Nephron progenitor cell (in vitro differentiated cells): ENCODE data around the gene NFATC2.

Source experiments
- DNase-seq: peaks from one replicate; pipeline ENCODE4 v3.0.0; 2021
- H3K27ac Mint-ChIP-seq: 2 replicates; pipeline ENCODE4 v1.8.0; 2021; ENCODE audit warnings: mild to moderate bottlenecking, moderate library complexity, mixed read lengths
- H3K27me3 Mint-ChIP-seq: 2 replicates; pipeline ENCODE4 v1.8.0; 2021; ENCODE audit warnings: mild to moderate bottlenecking, low read depth, mixed read lengths; ENCODE audit not compliant: poor library complexity
- H3K36me3 Mint-ChIP-seq: 2 replicates; pipeline ENCODE4 v1.8.0; 2021; ENCODE audit warnings: low read depth, mixed read lengths
- H3K4me1 Mint-ChIP-seq: 2 replicates; pipeline ENCODE4 v1.8.0; 2021; ENCODE audit warnings: mixed read lengths
- H3K4me3 Mint-ChIP-seq: 2 replicates; pipeline ENCODE4 v1.8.0; 2021; ENCODE audit warnings: mild to moderate bottlenecking, moderate library complexity, mixed read lengths
- H3K9me3 Mint-ChIP-seq: 2 replicates; pipeline ENCODE4 v1.8.0; 2021; ENCODE audit warnings: mild to moderate bottlenecking, moderate library complexity, mixed read lengths
- TF ChIP-seq, protein P1 (sequence below): fragments of 200-600 bp; sonication (generic); IDR thresholded peaks from 2 replicates; pipeline ENCODE4 v1.5.0; 2021; ENCODE audit warnings: antibody characterized with exemption

The NFATC2 gene

DNA sequence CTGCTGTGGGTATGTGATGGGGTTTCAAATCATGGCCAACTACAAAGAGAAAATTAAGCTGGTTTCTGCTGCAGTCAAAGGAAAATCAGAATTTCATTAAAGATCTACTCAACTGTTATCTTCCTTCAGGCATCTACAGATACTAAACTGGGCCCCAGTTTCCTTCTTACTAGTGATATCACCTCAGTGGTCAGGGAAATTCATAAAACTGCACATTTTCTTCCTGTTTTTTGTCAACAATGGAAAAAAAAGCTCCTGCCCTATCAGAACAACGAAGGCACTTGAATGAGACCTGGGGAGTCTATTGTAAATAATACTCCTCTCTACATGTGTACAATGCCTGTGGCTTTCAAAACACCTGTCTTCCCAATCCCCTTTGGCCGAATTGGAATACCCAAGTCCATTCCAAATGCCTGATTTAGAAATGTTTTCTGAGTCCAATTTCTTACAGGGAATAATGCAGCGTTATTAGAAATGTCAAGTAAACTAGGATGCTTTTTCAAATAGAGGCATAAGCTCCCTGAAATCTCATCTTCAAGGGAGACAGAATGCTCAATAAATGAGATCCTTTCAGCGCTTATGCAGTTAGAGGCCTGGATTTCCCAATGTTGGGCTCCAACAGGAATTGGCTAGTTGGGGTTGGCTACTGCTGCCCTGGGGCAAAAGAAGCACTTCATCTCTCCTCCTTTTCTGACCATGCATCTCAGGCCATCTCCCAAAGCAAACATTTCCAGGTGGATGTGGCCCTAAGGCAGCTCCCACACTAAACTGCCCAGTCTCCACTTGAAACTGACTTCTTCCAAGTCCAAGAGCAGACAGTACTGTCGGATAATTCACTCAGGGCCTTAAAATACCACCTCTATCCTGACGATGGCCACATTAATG, 143.3 kb downstream of the NFATC2 start:
- H3K36me3 Mint-ChIP-seq: no peaks in the 10 kb centered on the region
- TF ChIP-seq, protein P1, sequence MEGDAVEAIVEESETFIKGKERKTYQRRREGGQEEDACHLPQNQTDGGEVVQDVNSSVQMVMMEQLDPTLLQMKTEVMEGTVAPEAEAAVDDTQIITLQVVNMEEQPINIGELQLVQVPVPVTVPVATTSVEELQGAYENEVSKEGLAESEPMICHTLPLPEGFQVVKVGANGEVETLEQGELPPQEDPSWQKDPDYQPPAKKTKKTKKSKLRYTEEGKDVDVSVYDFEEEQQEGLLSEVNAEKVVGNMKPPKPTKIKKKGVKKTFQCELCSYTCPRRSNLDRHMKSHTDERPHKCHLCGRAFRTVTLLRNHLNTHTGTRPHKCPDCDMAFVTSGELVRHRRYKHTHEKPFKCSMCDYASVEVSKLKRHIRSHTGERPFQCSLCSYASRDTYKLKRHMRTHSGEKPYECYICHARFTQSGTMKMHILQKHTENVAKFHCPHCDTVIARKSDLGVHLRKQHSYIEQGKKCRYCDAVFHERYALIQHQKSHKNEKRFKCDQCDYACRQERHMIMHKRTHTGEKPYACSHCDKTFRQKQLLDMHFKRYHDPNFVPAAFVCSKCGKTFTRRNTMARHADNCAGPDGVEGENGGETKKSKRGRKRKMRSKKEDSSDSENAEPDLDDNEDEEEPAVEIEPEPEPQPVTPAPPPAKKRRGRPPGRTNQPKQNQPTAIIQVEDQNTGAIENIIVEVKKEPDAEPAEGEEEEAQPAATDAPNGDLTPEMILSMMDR: no peak
- H3K27me3 Mint-ChIP-seq: peaks cover 5% of the 10 kb centered on the region
- peaks cover 26% of the 10 kb centered on the region for H3K4me1 Mint-ChIP-seq
- H3K4me3 Mint-ChIP-seq: no peak overlapping the region
- H3K27ac Mint-ChIP-seq: no peak overlapping the region
- H3K9me3 Mint-ChIP-seq: no peaks in the 10 kb centered on the region
- no peak for DNase-seq

DNA sequence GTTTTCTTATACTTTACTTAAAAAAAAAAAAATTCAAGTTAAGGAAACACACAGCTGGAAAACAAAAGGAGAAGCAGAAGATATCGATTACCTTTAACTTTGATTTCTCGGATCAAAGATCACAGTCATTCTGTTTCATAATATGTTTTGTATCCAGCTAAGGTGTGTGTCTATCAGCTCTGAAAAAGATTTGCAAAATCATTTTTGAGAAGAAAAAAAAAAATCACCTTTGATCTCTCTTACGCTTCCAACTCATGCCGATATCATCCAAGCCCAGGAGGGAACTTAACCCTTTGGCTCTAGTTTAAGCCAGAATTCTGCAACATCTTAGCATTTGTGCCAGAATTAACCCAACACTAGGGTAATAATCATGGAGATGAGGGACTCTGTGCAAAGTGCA, 144.0 kb downstream of the NFATC2 start:
- Mint-ChIP-seq H3K27me3 (peaks cover 5% of the 10 kb centered on the region), H3K4me1 (peaks cover 27% of the 10 kb centered on the region), H3K27ac (no peak overlapping the region), H3K4me3 (no peak overlapping the region), H3K9me3 (no peaks in the 10 kb centered on the region), H3K36me3 (no peaks in the 10 kb centered on the region)
- DNase-seq: no peak
- TF ChIP-seq, protein P1: no peak

GRCh38 chr20:51398083-51398482, 144.4 kb downstream of the NFATC2 start:
- TF ChIP-seq, protein P1: no peak
- Mint-ChIP-seq H3K4me1 (peaks cover 27% of the 10 kb centered on the region), H3K4me3 (no peak overlapping the region), H3K9me3 (no peaks in the 10 kb centered on the region), H3K36me3 (no peaks in the 10 kb centered on the region), H3K27ac (no peak overlapping the region), H3K27me3 (peaks cover 5% of the 10 kb centered on the region)
- no peak for DNase-seq

- Mint-ChIP-seq H3K27ac (peak overlapping the region; percentile 78), H3K27me3 (peaks cover 11% of the 10 kb centered on the region), H3K36me3 (no peaks in the 10 kb centered on the region), H3K4me1 (peaks cover 27% of the 10 kb centered on the region), H3K4me3 (no peak overlapping the region), H3K9me3 (no peaks in the 10 kb centered on the region)
- TF ChIP-seq, protein P1: no peak
- no peak for DNase-seq
Measured at GRCh38 chr20:51397137-51397536, 145.4 kb downstream of the NFATC2 start.

DNA sequence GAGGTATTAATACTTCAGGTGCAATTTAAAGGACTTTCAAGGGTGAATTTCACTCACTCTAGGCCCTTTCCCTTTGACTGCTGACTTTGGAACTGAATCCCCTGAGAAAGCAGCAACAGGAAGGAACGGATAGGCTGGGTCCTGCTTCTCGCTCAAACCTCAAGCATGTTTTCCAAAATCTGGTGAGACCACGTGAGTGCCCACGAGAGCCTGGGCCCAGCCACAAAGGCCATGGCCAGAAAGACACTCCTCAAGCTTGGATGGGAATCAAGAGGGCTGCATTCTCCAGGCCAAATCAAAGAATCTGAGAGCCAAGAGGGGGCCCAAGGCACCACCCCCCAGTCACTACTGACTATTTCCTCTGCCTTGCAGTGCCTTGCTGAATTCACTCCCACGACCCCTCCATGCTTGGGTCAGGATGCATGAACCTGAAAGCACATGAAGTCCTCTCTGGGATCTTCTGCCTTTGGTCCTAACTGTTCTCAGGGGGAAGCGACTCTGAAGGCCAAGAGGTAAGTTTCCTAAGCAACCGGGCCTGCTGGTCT, 146.1 kb downstream of the NFATC2 start:
- Mint-ChIP-seq H3K36me3 (no peaks in the 10 kb centered on the region), H3K27me3 (peaks cover 12% of the 10 kb centered on the region), H3K4me3 (no peak overlapping the region), H3K27ac (no peak overlapping the region), H3K4me1 (peaks cover 27% of the 10 kb centered on the region), H3K9me3 (no peaks in the 10 kb centered on the region)
- TF ChIP-seq, protein P1: no peak
- DNase-seq: no peak
